Transverse colon (tissue), 4 donors: Measurements from ENCODE around the gene CCDC69. TPM values are rescaled to one million over a fixed set of nuclear protein-coding genes. Genes with fewer than 3 reads are reported as not detected.

Experiments used
- DNase-seq: peaks from one replicate; pipeline ENCODE4 v3.0.0-alpha.2; 2019
- H3K27ac ChIP-seq, 4 donors: fragments of 200-600 bp; sonication (generic); 2 replicates each; pipeline ENCODE4 v1.5.1; 2016 to 2018; ENCODE audit warnings: inconsistent platforms in 4 of 4
- H3K27me3 ChIP-seq: fragments of 200-600 bp; sonication (generic); 2 replicates; pipeline ENCODE4 v1.5.1; 2017; ENCODE audit warnings: inconsistent platforms
- H3K36me3 ChIP-seq, 4 donors: fragments of 200-600 bp; sonication (generic); 2 replicates each; pipeline ENCODE4 v1.5.1; 2017 to 2019; ENCODE audit warnings: inconsistent platforms in 4 of 4
- H3K4me1 ChIP-seq, 4 donors: fragments of 200-600 bp; sonication (generic); 2 replicates each; pipeline ENCODE4 v1.5.1; 2017 to 2020; ENCODE audit warnings: inconsistent platforms in 4 of 4
- H3K4me3 ChIP-seq, 4 donors: fragments of 200-600 bp; sonication (generic); 1 replicate in 1 of 4; 2 replicates in 3 of 4; pipeline versions ENCODE4 v1.5.1 to v1.6.1; 2017 to 2019; ENCODE audit warnings: inconsistent platforms in 4 of 4
- H3K9me3 ChIP-seq, 2 donors: fragments of 200-600 bp; sonication (generic); 2 replicates each; pipeline ENCODE4 v1.5.1; 2017 to 2019; ENCODE audit warnings: inconsistent platforms in 2 of 2
- EP300 ChIP-seq: sonication (generic); formaldehyde crosslinking; IDR thresholded peaks from one replicate; pipeline ENCODE4 v1.6.1; 2017; ENCODE audit warnings: antibody characterized with exemption, low read depth
- POLR2A ChIP-seq: fragments of 450-650 bp; IDR thresholded peaks from one replicate; pipeline ENCODE4 v1.6.1; 2016; ENCODE audit warnings: antibody characterized with exemption, mild to moderate bottlenecking, moderate library complexity
- POLR2AphosphoS5 ChIP-seq, 3 donors: sonication (generic); formaldehyde crosslinking; IDR thresholded peaks; one replicate each; pipeline ENCODE4 v1.6.1; 2016; ENCODE audit warnings: antibody characterized with exemption in 3 of 3
- WGBS, 2 donors: methylation state at CpG; one replicate each; pipeline ENCODE4 v1.1.5; 2018; ENCODE audit warnings: low coverage in 1 of 2; 5-methylcytosine and 5-hydroxymethylcytosine counted together
- in situ Hi-C, 4 donors: fragments of 200-750 bp; cut with MboI; loops; one replicate each; pipeline versions ENCODE4 v1.15.0 to v1.15.1; 2017; ENCODE audit warnings: low sequenced_read_pairs in 3 of 4, low pct_ligation_motif_present in 1 of 4, low pct_unique_long_range_greater_than_20kb in 1 of 4
- intact Hi-C: fragments of 100-400 bp; cut with DNase I; formaldehyde crosslinking; loops from one replicate; pipeline ENCODE4 v1.15.1; 2023; ENCODE audit warnings: low total_unique reads
- total RNA-seq, 4 donors: library from RNA; depleted of rRNA; stranded (reverse); fragments of >200 nt; gene quantifications; one replicate each; pipeline ENCODE4 v1.1.0, GENCODE V29; 2016
- TF ChIP-seq, protein P1 (sequence below), 5 experiments: fragments of 200-600 bp in 3 of 5; fragments of 450-650 bp in 2 of 5; sonication (generic) in 3 of 5; IDR thresholded peaks; 1 replicate in 2 of 5; 2 replicates in 3 of 5; pipeline ENCODE4 v1.5.1; 2016 to 2017; ENCODE audit warnings: antibody characterized with exemption in 5 of 5, inconsistent platforms in 3 of 5, mild to moderate bottlenecking in 2 of 5, moderate library complexity in 1 of 5

CCDC69 gene
- total RNA-seq, 4 donors from 2014 or later, result 37.7 to 89.2 (median 62.1) TPM

DNA sequence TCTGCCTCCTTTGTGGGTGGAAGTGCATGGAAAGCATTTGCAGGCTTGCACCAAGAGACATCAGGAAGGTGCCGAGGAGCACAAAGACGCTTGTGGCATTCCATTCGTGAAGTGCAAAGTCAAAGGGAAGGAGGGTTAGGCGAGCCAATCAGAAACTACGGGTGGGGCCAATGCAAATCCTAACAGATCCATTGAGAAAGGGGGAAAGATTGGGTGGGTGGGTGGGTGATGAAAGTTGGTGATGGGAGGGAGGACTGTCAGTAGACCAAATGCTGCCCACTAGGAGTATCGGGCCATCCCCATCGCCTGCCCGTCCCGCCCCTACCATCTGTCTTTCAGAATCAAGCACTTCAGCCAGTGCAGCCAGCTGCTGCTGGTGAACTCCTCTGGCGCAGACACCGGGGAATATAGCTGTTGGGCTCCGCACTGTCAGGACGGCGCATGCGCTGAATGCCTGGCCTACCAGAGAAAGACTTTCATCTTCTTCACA lies 49.2 kb downstream of the CCDC69 start:
- Histone ChIP-seq H3K9me3 (no peaks in the 10 kb centered on the region), H3K36me3 (no peaks in the 10 kb centered on the region), H3K27ac (peak overlapping the region in 1 of 4 donors; percentile 16), H3K4me3 (no peak overlapping the region), H3K4me1 (no peaks in the 10 kb centered on the region), H3K27me3 (no peaks in the 10 kb centered on the region)
- WGBS, 2 donors, result 87 to 100% methylated on average over 3 to 15 of the region's 15 CpGs
- no peak for TF ChIP-seq POLR2A
- no peak for TF ChIP-seq POLR2AphosphoS5 (IDR thresholded peaks at IDR 0.05)
- no peak for TF ChIP-seq EP300
- TF ChIP-seq, protein P1, sequence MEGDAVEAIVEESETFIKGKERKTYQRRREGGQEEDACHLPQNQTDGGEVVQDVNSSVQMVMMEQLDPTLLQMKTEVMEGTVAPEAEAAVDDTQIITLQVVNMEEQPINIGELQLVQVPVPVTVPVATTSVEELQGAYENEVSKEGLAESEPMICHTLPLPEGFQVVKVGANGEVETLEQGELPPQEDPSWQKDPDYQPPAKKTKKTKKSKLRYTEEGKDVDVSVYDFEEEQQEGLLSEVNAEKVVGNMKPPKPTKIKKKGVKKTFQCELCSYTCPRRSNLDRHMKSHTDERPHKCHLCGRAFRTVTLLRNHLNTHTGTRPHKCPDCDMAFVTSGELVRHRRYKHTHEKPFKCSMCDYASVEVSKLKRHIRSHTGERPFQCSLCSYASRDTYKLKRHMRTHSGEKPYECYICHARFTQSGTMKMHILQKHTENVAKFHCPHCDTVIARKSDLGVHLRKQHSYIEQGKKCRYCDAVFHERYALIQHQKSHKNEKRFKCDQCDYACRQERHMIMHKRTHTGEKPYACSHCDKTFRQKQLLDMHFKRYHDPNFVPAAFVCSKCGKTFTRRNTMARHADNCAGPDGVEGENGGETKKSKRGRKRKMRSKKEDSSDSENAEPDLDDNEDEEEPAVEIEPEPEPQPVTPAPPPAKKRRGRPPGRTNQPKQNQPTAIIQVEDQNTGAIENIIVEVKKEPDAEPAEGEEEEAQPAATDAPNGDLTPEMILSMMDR (IDR thresholded peaks at IDR 0.05), result no peak
- in situ Hi-C loops, result no loop called here
- intact Hi-C loops, result loop anchor here (5.0 kb wide), 1 partner anchor 48 kb away; the partner anchor contains the start of gene CCDC69
- no peak for DNase-seq

DNA sequence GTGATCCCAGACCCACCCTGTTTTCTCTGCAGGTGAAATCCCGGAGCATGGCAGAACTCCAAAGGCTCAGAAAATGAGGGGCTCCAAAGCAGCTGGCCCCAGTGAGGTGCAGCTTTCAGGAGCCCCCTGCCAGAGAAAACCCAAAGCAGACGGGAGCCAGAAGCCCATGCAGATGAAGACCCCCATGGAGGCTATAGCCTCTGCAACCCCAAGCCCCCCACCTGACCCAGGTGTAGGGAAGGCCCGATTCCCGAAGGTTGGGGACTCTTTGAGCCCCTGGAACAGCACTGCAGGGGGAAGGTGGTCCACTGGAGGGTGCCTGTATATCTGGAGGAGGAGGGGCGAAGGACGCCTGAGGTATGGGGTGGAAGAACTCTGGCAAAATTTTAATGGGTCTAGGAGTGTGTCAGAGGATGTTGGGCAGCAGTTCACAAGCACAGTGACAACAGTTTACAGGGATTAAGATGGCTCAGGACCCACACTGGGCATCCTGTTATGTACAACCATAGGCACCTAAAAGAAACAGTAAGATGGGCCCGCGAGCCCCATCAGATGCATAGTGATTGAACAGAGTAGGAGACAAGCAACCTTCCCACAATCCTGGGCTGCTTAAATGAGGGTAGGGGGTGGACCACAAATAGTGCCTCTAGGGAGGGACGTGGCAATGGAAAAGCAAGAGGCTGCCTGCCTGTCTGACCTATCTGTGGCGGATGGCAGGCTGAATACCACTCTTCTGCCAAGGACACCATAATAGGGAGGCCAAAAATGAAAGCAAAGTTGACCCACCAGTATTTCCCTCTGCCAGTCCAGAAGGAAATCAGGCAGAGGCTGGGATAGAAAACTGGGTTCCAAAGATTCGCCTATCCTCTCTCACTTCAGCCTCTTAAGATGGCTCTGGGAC lies 49.9 kb downstream of the CCDC69 start:
- H3K27ac ChIP-seq, result peak overlapping the region in 1 of 4 donors; percentile 16
- 77 to 85% methylated on average over 4 to 11 of the region's 11 CpGs for WGBS, 2 donors
- H3K27me3 ChIP-seq, result no peaks in the 10 kb centered on the region
- in situ Hi-C loops, result no loop called here
- H3K9me3 ChIP-seq, result no peaks in the 10 kb centered on the region
- intact Hi-C loops, result no loop called here
- no peak for DNase-seq
- TF ChIP-seq POLR2AphosphoS5 (IDR thresholded peaks at IDR 0.05), result no peak
- TF ChIP-seq EP300, result no peak
- TF ChIP-seq, protein P1 (IDR thresholded peaks at IDR 0.05), result no peak
- TF ChIP-seq POLR2A, result no peak
- H3K36me3 ChIP-seq, result no peaks in the 10 kb centered on the region
- H3K4me1 ChIP-seq, result no peaks in the 10 kb centered on the region
- no peak overlapping the region for H3K4me3 ChIP-seq

GRCh38 chr5:151171529-151171928 lies 52.4 kb downstream of the CCDC69 start:
- Histone ChIP-seq H3K4me1 (no peaks in the 10 kb centered on the region), H3K9me3 (no peaks in the 10 kb centered on the region), H3K4me3 (no peak overlapping the region), H3K36me3 (no peaks in the 10 kb centered on the region), H3K27me3 (no peaks in the 10 kb centered on the region), H3K27ac (no peak overlapping the region)
- intact Hi-C loops, result no loop called here
- no peak for TF ChIP-seq EP300
- TF ChIP-seq, protein P1 (IDR thresholded peaks at IDR 0.05), result no peak
- no peak for TF ChIP-seq POLR2AphosphoS5 (IDR thresholded peaks at IDR 0.05)
- no peak for TF ChIP-seq POLR2A
- WGBS, 2 donors, result 85% methylated on average over 1 of the region's 1 CpG; no CpG with 5 or more reads in 1 of the 2 donors
- DNase-seq, result no peak
- in situ Hi-C loops, result no loop called here

- intact Hi-C loops (no loop called here), in situ Hi-C loops (no loop called here)
- WGBS, 2 donors, result 67 to 83% methylated on average over 9 to 10 of the region's 10 CpGs
Measured at GRCh38 chr5:151168602-151169344, 55.1 kb downstream of the CCDC69 start.

More at GRCh38 chr5:151168602-151169344, 55.1 kb downstream of the CCDC69 start:
- TF ChIP-seq EP300 (no peak), POLR2A (no peak)
- TF ChIP-seq, protein P1 (IDR thresholded peaks at IDR 0.05), result no peak
- no peaks in the 10 kb centered on the region for H3K27me3 ChIP-seq
- no peaks in the 10 kb centered on the region for H3K36me3 ChIP-seq
- no peak overlapping the region for H3K4me3 ChIP-seq
- peaks cover 0 to 3% (median 0%) of the 10 kb centered on the region in 4 donors for H3K4me1 ChIP-seq
- H3K27ac ChIP-seq, result no peak overlapping the region
- H3K9me3 ChIP-seq, result no peaks in the 10 kb centered on the region
- no peak for DNase-seq
